Mammary epithelial cell (primary cell): ENCODE data around the gene SPTSSA.

Experiments used
- CTCF ChIP-seq, 2 donors: IDR thresholded peaks in 1 of 2; conservative IDR thresholded peaks in 1 of 2; 2 replicates each; pipeline ENCODE4 v1.5.1; 2011 to 2012; ENCODE audit warnings: inconsistent platforms in 2 of 2, low read length in 2 of 2, mild to moderate bottlenecking in 2 of 2, control low read depth in 1 of 2, low read depth in 1 of 2; ENCODE audit not compliant: insufficient read depth in 1 of 2; ENCODE audit errors: extremely low read depth in 1 of 2
- EZH2 ChIP-seq: IDR thresholded peaks from 2 replicates; pipeline ENCODE4 v1.6.1; 2012; ENCODE audit warnings: low read length, inconsistent platforms, borderline replicate concordance

- no peak for TF ChIP-seq EZH2
- no peak for TF ChIP-seq CTCF (conservative IDR thresholded peaks at IDR 0.05 in 1 of 2, IDR thresholded peaks at IDR 0.05 in 1 of 2; ENCODE audit: extremely low read depth in 1 of 2, insufficient read depth in 1 of 2, low read depth in 1 of 2, low read length in 2 of 2)
Measured at GRCh38 chr14:34436960-34437728, 24.9 kb downstream of the SPTSSA start.
